ENCODE data around the gene GDPD5.

GDPD5 gene

GRCh38 chr11:75563978-75564552 is 38.3 kb upstream of the GDPD5 start:
- Histone ChIP-seq H3K4me3 (ENCODE audit: low read length) (peak overlapping the region; percentile 90), H3K9ac (ENCODE audit: low read length) (peak overlapping the region; percentile 81)

GRCh38 chr11:75563501-75563977 is 37.8 kb upstream of the GDPD5 start:
- no peaks in the 10 kb centered on the region for H3K9me3 ChIP-seq (ENCODE audit: control insufficient read depth, low read depth, low read length)
- peak overlapping the region; percentile 90 for H3K4me3 ChIP-seq (ENCODE audit: low read length)
- H3K27ac ChIP-seq (ENCODE audit: low read length), result peak overlapping the region; percentile 90
- H3K36me3 ChIP-seq (ENCODE audit: control insufficient read depth, low read depth, low read length), result peaks cover 33% of the 10 kb centered on the region
- H3K9ac ChIP-seq (ENCODE audit: low read length), result peak overlapping the region; percentile 81
- H3K4me1 ChIP-seq (ENCODE audit: control insufficient read depth, low read depth, low read length), result peaks cover 36% of the 10 kb centered on the region
- H3K27me3 ChIP-seq (ENCODE audit: control insufficient read depth, insufficient read depth, low read length), result no peaks in the 10 kb centered on the region

More at GRCh38 chr11:75563978-75564552, 38.3 kb upstream of the GDPD5 start:
- Histone ChIP-seq H3K4me1 (ENCODE audit: control insufficient read depth, low read depth, low read length) (peaks cover 31% of the 10 kb centered on the region), H3K9me3 (ENCODE audit: control insufficient read depth, low read depth, low read length) (no peaks in the 10 kb centered on the region), H3K27me3 (ENCODE audit: control insufficient read depth, insufficient read depth, low read length) (no peaks in the 10 kb centered on the region), H3K36me3 (ENCODE audit: control insufficient read depth, low read depth, low read length) (peaks cover 38% of the 10 kb centered on the region), H3K27ac (ENCODE audit: low read length) (peak overlapping the region; percentile 90)

GRCh38 chr11:75562836-75563484 is 37.2 kb upstream of the GDPD5 start:
- peaks cover 27% of the 10 kb centered on the region for H3K36me3 ChIP-seq (ENCODE audit: control insufficient read depth, low read depth, low read length)
- H3K4me1 ChIP-seq (ENCODE audit: control insufficient read depth, low read depth, low read length), result peaks cover 41% of the 10 kb centered on the region
- peak overlapping the region; percentile 81 for H3K9ac ChIP-seq (ENCODE audit: low read length)
- no peaks in the 10 kb centered on the region for H3K9me3 ChIP-seq (ENCODE audit: control insufficient read depth, low read depth, low read length)
- H3K27ac ChIP-seq (ENCODE audit: low read length), result peak overlapping the region; percentile 96
- peak overlapping the region; percentile 90 for H3K4me3 ChIP-seq (ENCODE audit: low read length)
- no peaks in the 10 kb centered on the region for H3K27me3 ChIP-seq (ENCODE audit: control insufficient read depth, insufficient read depth, low read length)

GRCh38 chr11:75562048-75562835 is 36.5 kb upstream of the GDPD5 start, which contains the start of gene SERPINH1:
SERPINH1 (plus strand) TSS chr11:75562253; CDS start chr11:75566350, 4,097 bp downstream.
- Histone ChIP-seq H3K27me3 (ENCODE audit: control insufficient read depth, insufficient read depth, low read length) (no peaks in the 10 kb centered on the region), H3K9ac (ENCODE audit: low read length) (peak within 1 kb of the TSS; percentile 81), H3K36me3 (ENCODE audit: control insufficient read depth, low read depth, low read length) (peaks cover 20% of the 10 kb centered on the region), H3K4me3 (ENCODE audit: low read length) (peak within 1 kb of the TSS; percentile 90), H3K9me3 (ENCODE audit: control insufficient read depth, low read depth, low read length) (no peaks in the 10 kb centered on the region), H3K27ac (ENCODE audit: low read length) (peak within 1 kb of the TSS; percentile 96), H3K4me1 (ENCODE audit: control insufficient read depth, low read depth, low read length) (peaks cover 44% of the 10 kb centered on the region)

GRCh38 chr11:75561426-75562047 is 35.8 kb upstream of the GDPD5 start:
- no peak overlapping the region for H3K27ac ChIP-seq (ENCODE audit: low read length)
- peaks cover 13% of the 10 kb centered on the region for H3K36me3 ChIP-seq (ENCODE audit: control insufficient read depth, low read depth, low read length)
- H3K9me3 ChIP-seq (ENCODE audit: control insufficient read depth, low read depth, low read length), result no peaks in the 10 kb centered on the region
- no peaks in the 10 kb centered on the region for H3K27me3 ChIP-seq (ENCODE audit: control insufficient read depth, insufficient read depth, low read length)
- peaks cover 44% of the 10 kb centered on the region for H3K4me1 ChIP-seq (ENCODE audit: control insufficient read depth, low read depth, low read length)
- peak overlapping the region; percentile 90 for H3K4me3 ChIP-seq (ENCODE audit: low read length)
- peak overlapping the region; percentile 81 for H3K9ac ChIP-seq (ENCODE audit: low read length)

- H3K36me3 ChIP-seq (ENCODE audit: control insufficient read depth, low read depth, low read length), result peaks cover 7% of the 10 kb centered on the region
- H3K27me3 ChIP-seq (ENCODE audit: control insufficient read depth, insufficient read depth, low read length), result no peaks in the 10 kb centered on the region
- no peak overlapping the region for H3K9ac ChIP-seq (ENCODE audit: low read length)
- H3K27ac ChIP-seq (ENCODE audit: low read length), result no peak overlapping the region
- H3K4me3 ChIP-seq (ENCODE audit: low read length), result no peak overlapping the region
- no peaks in the 10 kb centered on the region for H3K9me3 ChIP-seq (ENCODE audit: control insufficient read depth, low read depth, low read length)
- peaks cover 41% of the 10 kb centered on the region for H3K4me1 ChIP-seq (ENCODE audit: control insufficient read depth, low read depth, low read length)
These were observed 34.9 kb upstream of the GDPD5 start for GRCh38 chr11:75560644-75561043.

GRCh38 chr11:75558939-75559843 is 33.5 kb upstream of the GDPD5 start:
- peaks cover 29% of the 10 kb centered on the region for H3K4me1 ChIP-seq (ENCODE audit: control insufficient read depth, low read depth, low read length)
- no peak overlapping the region for H3K4me3 ChIP-seq (ENCODE audit: low read length)
- H3K9me3 ChIP-seq (ENCODE audit: control insufficient read depth, low read depth, low read length), result no peaks in the 10 kb centered on the region
- H3K27ac ChIP-seq (ENCODE audit: low read length), result no peak overlapping the region
- H3K9ac ChIP-seq (ENCODE audit: low read length), result no peak overlapping the region
- no peaks in the 10 kb centered on the region for H3K36me3 ChIP-seq (ENCODE audit: control insufficient read depth, low read depth, low read length)
- H3K27me3 ChIP-seq (ENCODE audit: control insufficient read depth, insufficient read depth, low read length), result no peaks in the 10 kb centered on the region

GRCh38 chr11:75557666-75558494 is 32.1 kb upstream of the GDPD5 start:
- H3K9me3 ChIP-seq (ENCODE audit: control insufficient read depth, low read depth, low read length), result no peaks in the 10 kb centered on the region
- no peak overlapping the region for H3K9ac ChIP-seq (ENCODE audit: low read length)
- no peaks in the 10 kb centered on the region for H3K36me3 ChIP-seq (ENCODE audit: control insufficient read depth, low read depth, low read length)
- peaks cover 25% of the 10 kb centered on the region for H3K4me1 ChIP-seq (ENCODE audit: control insufficient read depth, low read depth, low read length)
- no peak overlapping the region for H3K4me3 ChIP-seq (ENCODE audit: low read length)
- H3K27ac ChIP-seq (ENCODE audit: low read length), result no peak overlapping the region
- no peaks in the 10 kb centered on the region for H3K27me3 ChIP-seq (ENCODE audit: control insufficient read depth, insufficient read depth, low read length)

- H3K27ac ChIP-seq (ENCODE audit: low read length), result no peak overlapping the region
- H3K9ac ChIP-seq (ENCODE audit: low read length), result no peak overlapping the region
- H3K9me3 ChIP-seq (ENCODE audit: control insufficient read depth, low read depth, low read length), result no peaks in the 10 kb centered on the region
- H3K36me3 ChIP-seq (ENCODE audit: control insufficient read depth, low read depth, low read length), result no peaks in the 10 kb centered on the region
- peaks cover 25% of the 10 kb centered on the region for H3K4me1 ChIP-seq (ENCODE audit: control insufficient read depth, low read depth, low read length)
- H3K4me3 ChIP-seq (ENCODE audit: low read length), result no peak overlapping the region
- no peaks in the 10 kb centered on the region for H3K27me3 ChIP-seq (ENCODE audit: control insufficient read depth, insufficient read depth, low read length)
These were observed 30.5 kb upstream of the GDPD5 start for GRCh38 chr11:75556275-75556674.
